Kasumi-1 (cell line): ENCODE measurements around the gene TRIM58.

Experiments used
- DNase-seq, 2 experiments: peaks; one replicate each; lab custom pipeline; 2025; lab: John Stamatoyannopoulos, UW

TRIM58 gene, protein sequence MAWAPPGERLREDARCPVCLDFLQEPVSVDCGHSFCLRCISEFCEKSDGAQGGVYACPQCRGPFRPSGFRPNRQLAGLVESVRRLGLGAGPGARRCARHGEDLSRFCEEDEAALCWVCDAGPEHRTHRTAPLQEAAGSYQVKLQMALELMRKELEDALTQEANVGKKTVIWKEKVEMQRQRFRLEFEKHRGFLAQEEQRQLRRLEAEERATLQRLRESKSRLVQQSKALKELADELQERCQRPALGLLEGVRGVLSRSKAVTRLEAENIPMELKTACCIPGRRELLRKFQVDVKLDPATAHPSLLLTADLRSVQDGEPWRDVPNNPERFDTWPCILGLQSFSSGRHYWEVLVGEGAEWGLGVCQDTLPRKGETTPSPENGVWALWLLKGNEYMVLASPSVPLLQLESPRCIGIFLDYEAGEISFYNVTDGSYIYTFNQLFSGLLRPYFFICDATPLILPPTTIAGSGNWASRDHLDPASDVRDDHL

DNA sequence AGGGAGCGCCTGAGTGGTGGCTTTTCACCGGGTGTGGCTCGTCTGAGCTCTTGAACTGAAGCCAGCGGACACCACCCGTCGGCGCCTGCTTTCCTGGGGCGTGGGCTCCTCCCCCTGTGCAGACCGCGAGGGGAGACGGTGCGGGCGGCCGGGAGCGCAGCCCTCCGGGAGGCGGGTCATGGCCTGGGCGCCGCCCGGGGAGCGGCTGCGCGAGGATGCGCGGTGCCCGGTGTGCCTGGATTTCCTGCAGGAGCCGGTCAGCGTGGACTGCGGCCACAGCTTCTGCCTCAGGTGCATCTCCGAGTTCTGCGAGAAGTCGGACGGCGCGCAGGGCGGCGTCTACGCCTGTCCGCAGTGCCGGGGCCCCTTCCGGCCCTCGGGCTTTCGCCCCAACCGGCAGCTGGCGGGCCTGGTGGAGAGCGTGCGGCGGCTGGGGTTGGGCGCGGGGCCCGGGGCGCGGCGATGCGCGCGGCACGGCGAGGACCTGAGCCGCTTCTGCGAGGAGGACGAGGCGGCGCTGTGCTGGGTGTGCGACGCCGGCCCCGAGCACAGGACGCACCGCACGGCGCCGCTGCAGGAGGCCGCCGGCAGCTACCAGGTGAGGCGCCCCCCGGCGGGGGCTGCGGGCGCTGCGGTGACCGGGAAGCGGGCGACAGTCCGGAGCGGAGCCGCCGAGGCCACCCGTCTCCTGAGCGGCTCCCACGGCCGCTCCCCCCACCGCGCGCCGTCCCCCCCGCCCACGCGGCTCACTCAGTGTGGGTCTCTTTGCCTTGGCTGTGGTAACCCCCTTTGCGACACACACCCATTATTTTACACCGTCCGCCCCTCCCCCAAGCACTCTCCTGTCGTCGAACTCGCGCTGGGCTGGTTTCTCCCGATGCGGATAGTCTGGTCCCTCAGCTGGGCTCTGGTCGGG is at the start of gene TRIM58:
TRIM58 (plus strand) TSS at position 119 of the 916 bp plus-strand sequence; CDS start at position 179, 60 bp downstream.
- peak; percentile 71 to 76 for DNase-seq

DNA sequence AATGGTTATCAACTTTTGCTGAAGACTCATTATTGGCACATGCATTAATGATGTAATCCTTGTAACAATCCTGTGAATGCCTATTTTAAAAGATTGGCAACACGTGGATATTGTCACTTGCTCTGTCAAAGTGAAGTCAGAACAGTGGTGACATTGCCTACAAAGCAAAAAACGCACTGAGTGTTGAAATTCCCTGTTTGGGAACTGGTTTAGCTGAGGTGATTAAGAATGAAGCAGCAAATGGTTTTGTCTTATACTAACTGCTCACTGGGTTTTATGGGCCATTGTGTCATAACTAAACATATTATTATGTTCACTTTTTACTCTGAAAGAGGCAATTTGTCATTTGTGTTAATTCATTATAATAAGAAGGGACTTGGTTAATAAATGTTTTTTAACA is 44.4 kb upstream of the TRIM58 start:
- no peak for DNase-seq

DNA sequence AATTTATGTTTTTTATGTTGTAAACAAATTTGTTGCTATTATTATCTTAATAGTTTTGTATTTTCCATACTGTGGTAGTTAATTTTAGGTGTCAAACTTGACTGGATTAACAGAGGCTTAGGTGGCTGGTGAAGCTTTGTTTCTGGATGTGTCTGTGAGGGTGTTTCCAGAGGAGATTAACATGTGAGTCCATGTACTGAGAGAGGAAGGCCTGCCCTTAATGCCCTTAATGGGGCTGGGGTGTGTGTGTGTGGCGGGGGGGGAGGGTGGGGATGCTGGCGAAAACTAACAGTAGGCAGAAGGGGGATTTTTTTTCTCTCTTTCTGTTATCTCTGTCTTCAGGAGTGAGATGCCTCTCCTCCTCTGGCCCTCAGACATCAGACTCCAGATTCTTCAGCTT is 34.9 kb upstream of the TRIM58 start:
- DNase-seq: no peak

DNA sequence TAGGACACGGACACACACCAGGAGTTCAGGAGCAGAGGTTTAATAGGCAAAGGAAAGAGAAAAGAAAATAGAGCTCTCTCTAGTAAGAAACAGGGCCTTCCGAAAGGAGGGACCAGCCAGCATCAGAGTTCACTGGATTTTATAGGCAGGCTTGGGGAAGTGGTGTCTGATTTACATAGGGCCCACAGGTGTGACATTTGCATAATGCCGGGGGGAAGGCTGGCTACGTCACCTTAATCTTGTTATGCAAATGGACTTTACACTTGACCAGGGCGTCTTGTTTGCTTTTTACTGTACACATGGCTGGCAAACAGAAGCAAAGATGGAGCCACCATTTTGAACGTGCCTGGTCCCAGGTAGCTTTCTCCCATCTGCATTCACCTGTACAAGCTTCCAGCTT is 33.0 kb upstream of the TRIM58 start, which contains the start of gene OR14A16:
OR14A16 (minus strand) TSS at position 97 of the 400 bp plus-strand sequence. CDS start 8,390 bp downstream, outside the sequence.
- DNase-seq: no peak

DNA sequence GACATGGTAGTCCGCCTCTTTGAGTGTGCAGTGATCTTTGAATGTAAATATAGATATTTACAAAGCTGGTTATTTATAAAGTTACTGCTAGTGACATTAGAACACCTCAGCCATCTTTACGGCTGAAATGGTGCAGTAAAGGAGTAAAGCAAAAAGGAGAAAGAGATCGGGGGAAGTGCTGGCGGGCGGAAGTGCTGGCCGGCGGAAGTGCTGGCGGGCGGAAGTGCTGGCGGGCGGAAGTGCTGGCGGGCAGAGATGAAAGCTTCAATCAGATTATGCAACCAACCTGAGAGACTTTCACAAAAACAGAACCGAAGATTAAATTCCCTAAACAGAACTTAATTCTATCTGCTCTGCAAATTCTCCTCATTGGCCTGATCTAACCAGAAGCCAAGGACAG is 31.6 kb upstream of the TRIM58 start:
- no peak for DNase-seq

DNA sequence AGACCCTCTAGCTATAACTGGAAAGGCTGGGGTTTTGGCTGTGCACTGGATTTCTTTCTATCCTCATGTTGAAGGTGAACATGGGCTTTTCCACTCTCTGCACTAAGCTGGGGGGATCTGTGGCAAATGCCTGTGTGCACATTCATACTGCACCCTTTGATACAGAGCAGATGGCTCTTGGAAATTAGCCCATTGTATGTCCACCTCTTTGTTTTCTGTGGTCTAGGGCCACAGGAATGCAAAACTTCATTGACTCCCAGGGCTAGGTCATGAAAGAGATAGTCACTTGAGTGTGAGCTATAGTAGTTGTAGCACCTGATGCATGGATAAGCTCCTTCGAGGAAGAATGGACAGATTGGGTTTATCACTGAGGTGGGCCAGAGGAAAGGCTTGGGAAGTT is 27.3 kb upstream of the TRIM58 start:
- DNase-seq: no peak

DNA sequence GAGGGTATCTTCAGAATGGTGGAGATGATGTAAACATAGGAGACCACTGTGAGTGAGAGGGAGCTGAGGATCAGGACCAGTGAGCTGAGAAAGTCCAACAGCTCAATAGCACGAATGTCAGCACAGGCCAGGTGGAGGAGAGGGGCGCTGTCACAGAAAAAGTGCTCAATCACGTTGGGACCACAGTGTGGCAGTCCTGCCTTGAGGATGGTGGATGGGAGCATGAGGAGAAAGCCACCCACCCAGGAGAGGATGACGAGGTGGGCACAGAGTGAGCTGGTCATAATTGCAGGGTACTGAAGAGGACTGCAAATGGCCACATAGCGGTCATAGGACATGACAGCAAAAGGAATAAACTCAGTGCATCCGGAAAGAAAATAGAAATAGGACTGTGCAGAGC is 23.4 kb upstream of the TRIM58 start:
- no peak for DNase-seq

DNA sequence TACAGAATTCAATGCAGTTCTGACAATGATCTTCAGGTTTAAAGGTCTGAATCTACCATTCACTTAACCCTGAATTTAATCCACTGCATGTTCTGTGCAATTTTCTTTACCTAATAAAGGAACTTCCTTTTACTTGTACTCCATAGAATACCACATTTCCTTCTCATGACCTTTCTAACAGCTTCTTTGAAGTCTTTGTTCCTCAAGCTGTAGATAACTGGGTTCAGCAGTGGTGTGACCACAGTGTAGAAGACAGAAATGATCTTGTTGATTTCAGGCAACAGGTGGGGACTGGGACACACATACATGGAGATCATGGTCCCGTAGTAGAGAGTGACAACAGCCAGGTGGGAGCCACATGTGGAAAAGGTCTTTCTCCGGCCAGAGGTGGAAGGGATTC is 16.2 kb upstream of the TRIM58 start:
- DNase-seq: peak; percentile 41 to 46

DNA sequence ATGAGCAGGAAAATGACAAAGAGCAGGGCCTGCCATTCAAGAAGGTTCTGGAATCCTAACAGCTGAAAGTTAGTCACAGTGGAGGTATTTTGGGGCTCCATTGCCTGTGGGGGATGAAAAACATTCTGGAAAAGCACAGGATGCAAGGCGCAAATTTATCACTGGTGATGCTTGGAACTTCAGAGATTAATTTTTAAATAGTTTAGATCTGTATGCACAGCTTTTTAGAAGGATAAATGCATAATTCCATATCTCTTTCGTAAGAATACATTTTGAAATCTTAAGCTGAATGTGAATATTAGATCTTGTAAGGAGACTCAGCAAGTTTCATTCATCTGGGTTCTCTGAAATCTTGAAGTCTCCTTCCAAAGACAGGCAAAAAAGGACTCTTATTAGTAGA is 15.2 kb upstream of the TRIM58 start, which contains the start of gene OR11L1:
OR11L1 (minus strand) TSS at position 101 of the 400 bp plus-strand sequence; CDS start at position 101, 0 bp downstream.
- no peak for DNase-seq

DNA sequence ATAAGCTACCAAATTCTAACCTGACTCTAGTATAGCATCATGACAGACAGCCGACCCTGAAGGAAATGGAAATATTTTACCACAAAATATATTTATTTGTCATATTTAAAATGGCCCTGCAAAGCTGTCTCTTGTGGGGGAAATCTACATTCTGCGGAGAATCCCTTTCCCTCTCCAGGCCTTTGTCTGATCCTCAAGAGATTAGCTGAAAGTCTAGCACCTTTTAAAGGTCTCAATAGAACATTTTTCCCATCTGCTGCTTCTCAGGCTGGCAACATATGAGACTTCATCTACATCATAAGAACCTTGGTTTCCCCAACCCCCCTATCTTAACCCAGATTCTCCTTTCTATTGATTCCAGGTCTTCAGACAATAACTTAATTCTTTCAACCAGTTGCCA is 13.6 kb upstream of the TRIM58 start:
- no peak for DNase-seq

DNA sequence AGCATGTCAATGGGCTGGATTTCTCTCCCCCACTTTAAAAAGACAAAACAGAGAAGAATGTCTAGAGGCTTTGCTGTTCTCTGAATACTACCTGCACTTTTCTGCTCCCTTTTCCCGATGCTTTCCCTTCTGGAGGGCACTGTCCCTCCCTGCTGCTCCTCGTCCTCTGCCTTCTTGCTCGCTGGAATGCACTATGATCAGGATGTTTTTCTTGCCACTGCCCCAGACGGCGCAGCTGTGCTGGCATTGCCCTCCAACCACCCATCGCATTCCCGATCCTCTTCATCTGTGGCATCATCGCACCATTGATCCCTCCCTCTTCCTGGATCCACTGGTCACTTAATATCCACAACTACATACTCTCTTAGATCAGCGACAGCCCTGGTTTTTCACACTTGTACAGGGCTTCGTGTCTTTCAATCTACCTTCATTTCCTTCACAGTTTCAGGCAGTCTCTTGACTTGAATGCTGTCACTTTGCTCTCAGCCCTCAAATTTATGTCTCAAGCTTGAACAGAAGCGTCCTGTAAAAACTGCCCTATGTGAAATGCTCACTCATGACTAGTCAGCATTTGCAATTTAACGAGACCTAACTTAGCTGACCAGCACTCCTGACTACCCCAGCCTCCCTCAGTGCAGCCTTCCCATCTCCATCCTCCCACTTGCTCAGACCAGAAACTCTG is 11.8 kb upstream of the TRIM58 start:
- no peak for DNase-seq

DNA sequence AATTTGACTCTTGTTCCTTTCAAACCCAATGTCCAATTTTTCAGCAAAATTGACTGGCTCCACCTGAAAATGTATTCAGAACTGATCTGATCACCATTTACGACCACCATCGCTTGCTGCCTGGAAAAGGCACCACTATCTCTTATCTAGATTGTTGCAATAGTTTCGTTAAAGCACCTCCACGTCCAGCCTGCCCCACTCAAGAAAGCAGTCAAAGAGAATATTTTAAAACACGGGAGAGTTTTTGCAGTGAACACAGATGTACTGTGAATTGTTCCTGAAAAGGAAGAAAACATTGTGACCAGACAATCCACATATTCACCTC is 11.3 kb upstream of the TRIM58 start:
- no peak for DNase-seq

DNA sequence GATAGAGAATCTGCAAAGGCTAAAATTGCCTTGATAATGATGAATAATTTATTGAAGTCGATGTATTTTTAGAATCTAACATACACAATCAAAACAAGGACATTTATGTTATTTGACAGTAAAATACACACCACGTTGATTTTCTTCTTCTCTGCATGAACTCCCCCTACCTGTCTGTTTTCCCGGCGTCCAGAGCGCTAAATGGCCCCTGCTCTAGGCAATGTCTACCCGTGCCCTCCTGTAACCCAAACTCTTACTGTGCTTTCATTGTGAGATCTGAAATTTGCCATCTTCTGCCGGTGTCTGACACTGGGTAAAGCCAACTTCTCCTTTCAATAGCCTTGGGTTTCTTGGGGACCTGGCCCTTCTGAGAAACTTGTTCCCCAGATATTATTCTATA is 8.6 kb upstream of the TRIM58 start:
- DNase-seq: no peak

DNA sequence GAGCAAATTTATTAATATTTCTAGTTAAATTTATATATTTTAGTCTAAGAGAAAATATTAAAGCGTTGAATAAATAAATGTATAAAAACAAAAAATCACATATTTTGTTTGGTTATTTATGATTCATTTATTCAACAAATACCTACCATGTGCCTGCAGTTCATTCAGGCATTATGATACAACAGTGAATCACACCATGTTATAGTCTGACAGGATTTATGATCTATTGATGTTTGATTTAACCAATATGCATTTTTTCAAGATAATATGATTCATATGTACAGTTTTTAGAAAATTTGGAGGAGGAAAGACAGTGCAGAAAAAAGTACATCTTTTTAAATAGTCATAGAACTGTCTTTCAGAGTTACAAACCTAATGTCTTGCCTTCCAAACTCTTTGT is 7.4 kb upstream of the TRIM58 start:
- no peak for DNase-seq

DNA sequence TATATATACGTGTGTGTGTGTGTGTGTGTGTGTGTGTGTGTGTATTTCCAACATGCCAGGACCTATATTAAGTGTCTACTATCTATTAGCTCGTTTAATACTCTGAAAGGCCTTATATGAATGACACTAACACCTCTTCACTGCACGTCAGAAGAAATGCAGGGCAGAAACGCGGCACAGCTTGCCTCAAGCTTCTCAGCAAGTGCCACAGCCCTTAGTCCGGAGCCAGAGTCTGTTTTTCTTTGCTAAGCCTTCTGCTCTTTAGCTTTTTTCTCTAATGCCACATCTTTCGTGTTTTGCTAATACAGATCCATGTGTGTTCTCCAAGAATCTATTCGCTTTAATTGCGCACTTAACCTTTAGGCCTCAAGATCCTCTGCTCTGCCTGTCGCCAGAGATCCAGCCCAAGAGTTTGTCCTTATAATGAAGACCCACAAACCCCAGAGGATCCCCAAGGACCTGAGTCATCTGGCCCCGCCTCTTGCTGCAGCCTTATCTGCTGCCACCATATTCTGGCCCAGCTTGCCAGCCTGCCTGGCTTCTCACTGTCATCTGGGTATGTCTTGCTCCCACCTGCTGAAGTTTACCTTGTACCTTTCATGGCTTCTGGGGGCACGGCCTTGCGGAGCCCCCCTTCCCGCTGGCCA is 2.0 kb upstream of the TRIM58 start:
- DNase-seq: no peak

DNA sequence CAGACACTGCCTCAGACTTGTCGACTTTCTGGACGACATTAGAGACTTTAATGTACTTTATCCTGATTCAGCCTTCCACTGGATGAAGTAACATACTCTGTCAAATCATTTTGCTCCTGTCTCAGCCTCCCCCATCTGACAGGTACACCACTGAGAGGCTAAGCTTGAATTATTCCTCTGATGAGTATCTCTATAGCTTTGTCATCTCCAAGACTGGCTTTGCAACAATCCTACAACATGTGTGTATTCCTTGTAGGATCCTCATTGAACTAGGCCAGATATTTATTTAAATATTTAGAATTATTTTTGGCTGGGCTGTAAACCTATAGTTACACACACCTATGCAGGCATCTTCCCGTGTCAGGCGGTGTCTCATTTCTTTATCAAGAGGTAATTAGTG is 1.1 kb upstream of the TRIM58 start:
- DNase-seq: no peak

DNA sequence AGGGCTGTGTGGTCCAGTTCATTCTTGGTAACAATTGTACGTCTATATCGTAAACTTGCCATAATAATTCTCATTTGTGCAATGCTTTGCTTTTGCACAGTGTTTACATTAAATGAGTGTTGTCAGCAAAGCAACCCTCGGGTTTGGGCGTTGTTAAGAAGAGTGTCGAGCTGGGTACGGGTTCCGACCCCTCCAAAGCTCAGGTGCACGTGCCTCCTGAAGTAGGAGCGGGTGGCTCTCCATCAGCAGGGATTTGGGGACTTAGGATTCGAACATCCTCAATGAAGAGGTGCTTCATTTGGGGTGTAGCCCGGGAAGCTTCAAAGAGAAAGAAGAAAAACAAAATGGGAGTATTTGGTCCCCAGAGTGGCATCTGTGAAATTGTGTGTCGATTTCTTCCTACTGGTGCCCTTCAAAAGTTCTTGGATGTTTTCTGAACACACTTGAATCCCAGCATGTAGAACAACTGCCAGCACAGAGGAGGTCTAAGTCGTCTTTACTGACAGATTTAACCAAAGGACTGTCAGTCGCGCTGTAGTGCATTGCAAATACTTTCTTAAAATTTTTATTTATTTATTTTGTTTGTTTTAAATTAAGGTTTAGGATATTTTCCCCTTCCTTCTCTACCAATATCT is 1.1 kb downstream of the TRIM58 start:
- DNase-seq: peak in 1 of 2 experiments; percentile 41

DNA sequence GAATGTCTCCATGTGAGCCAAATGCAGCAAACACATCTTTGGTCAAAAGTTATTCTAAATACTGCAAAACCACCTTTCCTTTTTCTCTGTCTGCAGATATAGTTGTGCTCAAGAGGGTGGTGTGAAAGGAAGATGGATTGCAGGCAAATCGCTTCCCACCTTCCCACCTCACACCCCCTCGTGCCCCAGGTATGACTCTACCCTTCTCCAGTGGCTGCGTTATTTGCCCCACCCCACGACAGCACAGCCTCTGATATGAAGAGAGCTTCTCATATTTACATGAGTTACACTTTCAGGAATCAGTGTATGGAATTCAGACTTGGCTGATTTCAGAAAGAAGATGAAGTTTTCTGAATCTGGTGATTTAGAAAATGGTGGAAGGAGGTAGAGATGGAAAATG is 5.8 kb downstream of the TRIM58 start:
- no peak for DNase-seq

DNA sequence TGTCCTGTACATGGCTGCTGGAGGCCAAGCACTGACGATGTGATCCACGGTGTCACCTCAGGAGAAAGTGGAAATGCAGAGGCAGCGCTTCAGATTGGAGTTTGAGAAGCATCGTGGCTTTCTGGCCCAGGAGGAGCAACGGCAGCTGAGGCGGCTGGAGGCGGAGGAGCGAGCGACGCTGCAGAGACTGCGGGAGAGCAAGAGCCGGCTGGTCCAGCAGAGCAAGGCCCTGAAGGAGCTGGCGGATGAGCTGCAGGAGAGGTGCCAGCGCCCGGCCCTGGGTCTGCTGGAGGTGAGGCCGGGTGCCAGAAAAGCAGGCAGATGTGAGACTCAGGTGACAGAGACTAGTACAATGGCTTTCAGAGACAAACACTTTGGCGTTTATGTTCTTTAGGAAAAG is 7.7 kb downstream of the TRIM58 start:
- no peak for DNase-seq

DNA sequence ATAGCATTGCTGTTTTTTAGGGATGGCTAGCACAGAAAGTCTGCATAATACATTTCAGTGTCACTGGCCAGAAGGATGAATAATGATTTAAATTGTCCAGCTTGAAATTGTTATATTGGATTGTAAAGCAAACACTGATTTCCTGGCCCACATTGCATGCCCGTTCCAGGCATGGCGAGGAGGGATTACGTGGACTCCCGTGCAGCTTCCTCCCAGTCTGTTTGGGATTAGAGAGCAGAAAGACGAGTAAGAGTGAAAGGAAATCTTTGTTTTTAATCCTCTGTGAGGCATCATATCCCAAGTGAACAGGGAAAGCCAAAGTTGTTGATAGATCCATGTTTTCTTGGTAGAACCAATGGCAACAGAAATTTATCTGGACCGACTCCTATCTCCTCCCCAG is 8.4 kb downstream of the TRIM58 start:
- no peak for DNase-seq

DNA sequence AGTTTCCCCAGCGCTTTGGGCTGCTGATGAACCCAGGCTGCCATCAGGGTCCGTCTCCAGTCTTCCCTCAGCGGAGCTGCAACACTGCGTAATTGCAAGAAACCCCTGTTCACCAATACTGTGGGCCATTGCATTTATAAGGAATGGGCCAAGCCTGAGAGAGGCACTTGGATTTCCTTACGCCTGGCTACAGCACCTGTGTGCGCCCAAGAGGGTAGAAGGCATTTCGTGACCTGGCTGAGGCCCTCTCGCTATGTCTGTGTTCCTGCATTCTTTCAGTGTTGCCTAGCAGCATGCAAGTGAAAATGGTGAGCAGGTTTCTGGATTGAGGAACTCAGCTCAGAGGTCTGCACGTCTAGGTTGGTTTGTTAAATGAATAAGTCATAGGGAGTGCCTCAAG is 26.4 kb downstream of the TRIM58 start:
- DNase-seq: no peak
